Measurements from ENCODE around the gene KDM4B. TPM values are rescaled to one million over a fixed set of nuclear protein-coding genes. Genes with fewer than 3 reads are reported as not detected.

Gene KDM4B
- total RNA-seq, 4 donors from 2014 or later: 14.0 to 39.9 (median 19.5) TPM

DNA sequence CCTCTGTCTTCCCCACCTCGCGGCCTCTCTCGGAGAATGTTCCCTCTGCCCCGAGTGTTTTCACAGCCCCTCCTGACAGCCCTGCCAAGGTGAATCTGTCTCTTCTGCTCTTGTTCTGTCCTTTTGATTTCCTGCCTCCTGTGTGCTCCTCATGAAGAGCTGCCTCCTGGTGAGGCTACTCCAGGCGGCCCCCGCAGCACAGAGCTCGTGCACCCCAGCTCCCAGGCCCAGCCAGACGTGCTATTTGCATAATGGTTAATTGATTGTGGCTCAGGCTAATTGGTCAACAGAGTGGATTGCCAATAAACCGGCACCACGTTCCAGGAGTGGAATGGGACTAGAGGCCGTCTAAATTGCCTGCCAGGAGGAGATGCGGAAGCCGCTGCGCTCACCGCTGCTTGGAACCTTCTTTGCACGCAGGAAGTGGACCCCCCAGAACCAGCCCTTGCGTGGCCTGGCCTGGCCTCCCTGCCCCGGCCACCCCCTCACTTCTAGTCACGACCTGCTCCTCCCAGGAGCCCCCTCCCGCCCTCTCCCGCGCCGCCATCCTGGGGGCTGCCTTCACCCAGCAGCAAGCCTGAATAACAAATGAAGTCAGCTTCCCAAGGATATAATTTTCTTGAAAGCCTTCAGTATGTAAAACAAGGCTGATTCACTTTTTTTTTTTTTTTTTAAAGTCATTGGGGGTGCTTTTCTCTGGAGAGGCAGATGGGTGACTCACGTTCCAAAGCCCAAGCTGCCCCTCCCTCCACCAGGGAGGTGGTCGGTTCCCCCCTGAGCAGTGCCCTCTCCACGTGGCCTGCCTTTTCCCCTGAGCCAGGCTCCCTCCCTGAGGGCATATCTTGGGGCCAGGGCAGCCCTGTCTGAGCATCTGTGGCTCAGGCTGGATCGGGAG is 144.0 kb downstream of the KDM4B start:
- Histone ChIP-seq H3K4me3 (no peak overlapping the region), H3K9me3 (no peaks in the 10 kb centered on the region), H3K27me3 (no peaks in the 10 kb centered on the region), H3K27ac (no peak overlapping the region), H3K4me1 (no peaks in the 10 kb centered on the region), H3K36me3 (peaks cover 6 to 93% (median 8%) of the 10 kb centered on the region in 3 donors)
- no peak for TF ChIP-seq POLR2A (IDR thresholded peaks at IDR 0.05)
- TF ChIP-seq, protein P1, sequence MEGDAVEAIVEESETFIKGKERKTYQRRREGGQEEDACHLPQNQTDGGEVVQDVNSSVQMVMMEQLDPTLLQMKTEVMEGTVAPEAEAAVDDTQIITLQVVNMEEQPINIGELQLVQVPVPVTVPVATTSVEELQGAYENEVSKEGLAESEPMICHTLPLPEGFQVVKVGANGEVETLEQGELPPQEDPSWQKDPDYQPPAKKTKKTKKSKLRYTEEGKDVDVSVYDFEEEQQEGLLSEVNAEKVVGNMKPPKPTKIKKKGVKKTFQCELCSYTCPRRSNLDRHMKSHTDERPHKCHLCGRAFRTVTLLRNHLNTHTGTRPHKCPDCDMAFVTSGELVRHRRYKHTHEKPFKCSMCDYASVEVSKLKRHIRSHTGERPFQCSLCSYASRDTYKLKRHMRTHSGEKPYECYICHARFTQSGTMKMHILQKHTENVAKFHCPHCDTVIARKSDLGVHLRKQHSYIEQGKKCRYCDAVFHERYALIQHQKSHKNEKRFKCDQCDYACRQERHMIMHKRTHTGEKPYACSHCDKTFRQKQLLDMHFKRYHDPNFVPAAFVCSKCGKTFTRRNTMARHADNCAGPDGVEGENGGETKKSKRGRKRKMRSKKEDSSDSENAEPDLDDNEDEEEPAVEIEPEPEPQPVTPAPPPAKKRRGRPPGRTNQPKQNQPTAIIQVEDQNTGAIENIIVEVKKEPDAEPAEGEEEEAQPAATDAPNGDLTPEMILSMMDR (IDR thresholded peaks at IDR 0.05): no peak
- 78 to 83% methylated on average over 20 to 24 of the region's 27 CpGs for whole genome bisulfite sequencing, 2 donors
- DNase-seq: no peak
- intact Hi-C loops (cut with DNase I): no loop called here

DNA sequence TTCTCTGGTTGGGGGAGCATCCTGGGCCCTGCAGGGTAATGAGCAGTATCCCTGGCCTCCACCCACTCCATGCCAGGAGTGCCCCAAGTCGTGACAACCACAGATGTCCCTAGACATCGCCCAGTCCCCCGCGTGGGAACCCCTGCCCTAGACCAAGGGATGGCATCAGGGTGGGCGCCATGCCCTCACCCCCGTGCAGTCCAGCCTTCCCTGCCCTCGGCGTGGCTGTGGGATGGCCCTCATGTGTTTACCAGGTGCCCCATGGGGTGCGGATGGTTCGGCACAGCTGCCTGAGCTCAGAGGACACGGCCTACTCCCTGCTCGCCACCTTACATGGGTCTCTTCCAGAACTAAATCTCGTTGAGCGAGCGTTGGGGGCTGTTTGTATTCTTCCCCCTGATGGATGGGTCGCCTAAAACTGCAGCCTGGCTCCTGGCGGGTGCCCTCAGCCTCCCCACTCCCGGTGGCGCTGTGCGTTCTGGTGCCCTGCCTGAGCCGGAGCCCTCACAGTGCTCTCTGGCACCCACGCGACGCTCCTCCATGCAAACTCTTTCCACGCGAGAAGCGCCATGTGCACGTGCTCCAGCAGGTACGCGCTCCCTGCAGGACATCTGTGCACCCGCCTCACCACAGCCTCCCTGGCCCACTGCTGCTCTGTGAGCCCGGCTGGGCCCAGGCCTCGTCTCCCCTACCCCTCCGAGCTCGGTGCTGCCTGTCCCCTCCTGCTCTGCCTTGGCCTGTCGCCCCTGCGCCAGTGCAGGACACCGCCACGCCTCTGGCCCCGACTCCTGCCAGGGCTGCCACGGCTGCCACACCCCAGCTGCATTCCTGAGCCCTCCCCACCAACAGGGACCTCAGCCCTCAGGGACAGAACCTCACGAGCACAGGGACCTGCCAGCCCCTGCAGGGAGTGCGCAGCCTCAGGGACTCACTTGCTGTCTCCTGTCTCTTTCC is 145.0 kb downstream of the KDM4B start:
- WGBS, 2 donors: 88 to 91% methylated on average over 18 to 19 of the region's 43 CpGs
- Histone ChIP-seq H3K9me3 (no peaks in the 10 kb centered on the region), H3K27ac (no peak overlapping the region), H3K36me3 (peaks cover 6 to 93% (median 8%) of the 10 kb centered on the region in 3 donors), H3K4me3 (no peak overlapping the region), H3K4me1 (no peaks in the 10 kb centered on the region), H3K27me3 (no peaks in the 10 kb centered on the region)
- DNase-seq: no peak
- TF ChIP-seq, protein P1 (IDR thresholded peaks at IDR 0.05): no peak
- no peak for TF ChIP-seq POLR2A (IDR thresholded peaks at IDR 0.05)
- intact Hi-C loops (cut with DNase I): no loop called here

DNA sequence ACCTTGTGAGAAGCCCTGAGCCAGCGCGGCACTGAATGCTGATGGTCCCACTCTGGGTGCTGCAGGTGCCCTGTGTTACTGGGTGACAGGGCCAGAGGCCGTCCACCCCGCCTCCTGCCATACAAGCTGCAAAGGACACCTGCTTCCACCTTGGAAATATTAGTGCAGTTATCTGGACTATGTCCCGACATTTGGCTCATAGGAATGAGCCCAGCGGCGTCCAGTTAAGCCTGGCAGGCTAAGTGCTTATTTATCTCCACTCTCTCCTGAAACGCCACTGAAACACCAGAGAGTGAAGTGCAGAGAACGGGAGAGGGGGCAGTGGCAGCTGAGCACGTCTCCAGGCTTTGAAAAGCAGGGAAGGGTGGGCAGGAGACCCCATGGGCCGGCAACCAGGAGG is 145.8 kb downstream of the KDM4B start:
- intact Hi-C loops (cut with DNase I): no loop called here
- no peak for DNase-seq
- H3K9me3 ChIP-seq: no peaks in the 10 kb centered on the region
- no peak for TF ChIP-seq POLR2A (IDR thresholded peaks at IDR 0.05)
- TF ChIP-seq, protein P1 (IDR thresholded peaks at IDR 0.05): no peak
- H3K4me1 ChIP-seq: no peaks in the 10 kb centered on the region
- H3K36me3 ChIP-seq: peaks cover 6 to 93% (median 8%) of the 10 kb centered on the region in 3 donors
- 80 to 83% methylated on average over 1 to 2 of the region's 11 CpGs for WGBS, 2 donors
- H3K4me3 ChIP-seq: no peak overlapping the region
- H3K27me3 ChIP-seq: no peaks in the 10 kb centered on the region
- H3K27ac ChIP-seq: no peak overlapping the region

DNA sequence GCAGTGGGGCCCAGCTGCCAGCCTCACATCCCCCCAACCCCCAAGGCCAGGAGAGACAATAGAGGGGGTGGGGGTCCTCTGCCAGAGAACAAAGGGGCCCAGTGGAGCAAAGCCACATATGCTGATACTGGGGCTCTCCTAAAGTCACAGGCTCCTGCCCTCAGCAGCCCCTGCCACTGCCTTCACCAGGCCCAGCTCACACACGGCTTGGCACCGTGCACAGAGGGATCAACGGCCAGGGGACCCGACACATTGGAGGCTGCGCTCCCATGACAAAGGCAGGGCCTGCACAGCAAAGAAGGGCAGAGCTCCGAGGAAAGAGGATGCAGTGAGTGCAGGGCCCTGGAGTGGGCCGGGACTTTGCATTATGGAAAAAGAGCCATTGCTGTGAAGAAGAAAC is 146.4 kb downstream of the KDM4B start:
- H3K27ac ChIP-seq: no peak overlapping the region
- WGBS, 2 donors: 91 to 92% methylated on average over 5 to 7 of the region's 7 CpGs
- H3K27me3 ChIP-seq: no peaks in the 10 kb centered on the region
- no peak overlapping the region for H3K4me3 ChIP-seq
- intact Hi-C loops (cut with DNase I): no loop called here
- no peaks in the 10 kb centered on the region for H3K4me1 ChIP-seq
- no peaks in the 10 kb centered on the region for H3K9me3 ChIP-seq
- peaks cover 6 to 93% (median 8%) of the 10 kb centered on the region in 3 donors for H3K36me3 ChIP-seq
- TF ChIP-seq, protein P1 (IDR thresholded peaks at IDR 0.05): no peak
- TF ChIP-seq POLR2A (IDR thresholded peaks at IDR 0.05): no peak
- no peak for DNase-seq
